Liver (tissue), 9 donors: Measurements from ENCODE around the gene TRAPPC5. TPM values are rescaled to one million over a fixed set of nuclear protein-coding genes. Genes with fewer than 3 reads are reported as not detected.

Experiments used
- DNase-seq: peaks from one replicate; pipeline ENCODE4 v3.0.0-alpha.2; 2017; ENCODE audit warnings: low spot score
- H3K27ac ChIP-seq, 2 donors: one replicate each; pipeline ENCODE4 v1.7.0; 2013; ENCODE audit warnings: inconsistent platforms in 2 of 2, low read length in 2 of 2, control low read depth in 1 of 2, low read depth in 1 of 2, mild to moderate bottlenecking in 1 of 2
- H3K27me3 ChIP-seq, 4 donors: one replicate each; pipeline versions ENCODE4 v1.6.1 to v1.7.0; 2013; ENCODE audit warnings: low read length in 3 of 4, inconsistent platforms in 1 of 4, mild to moderate bottlenecking in 1 of 4, moderate library complexity in 1 of 4; ENCODE audit not compliant: control insufficient read depth in 4 of 4, insufficient read depth in 4 of 4
- H3K36me3 ChIP-seq, 4 donors: one replicate each; pipeline versions ENCODE4 v1.6.1 to v1.7.0; 2013; ENCODE audit warnings: low read length in 3 of 4, mild to moderate bottlenecking in 3 of 4, low read depth in 1 of 4, moderate library complexity in 1 of 4; ENCODE audit not compliant: control insufficient read depth in 4 of 4, insufficient read depth in 3 of 4
- H3K4me1 ChIP-seq, 4 donors: one replicate each; pipeline versions ENCODE4 v1.6.1 to v1.7.0; 2013; ENCODE audit warnings: low read length in 3 of 4, mild to moderate bottlenecking in 3 of 4, moderate library complexity in 1 of 4; ENCODE audit not compliant: control insufficient read depth in 4 of 4, insufficient read depth in 4 of 4
- H3K4me3 ChIP-seq, 3 donors: one replicate each; pipeline versions ENCODE4 v1.6.1 to v1.7.0; 2013; ENCODE audit warnings: low read length in 3 of 3, control low read depth in 1 of 3, low read depth in 1 of 3, mild to moderate bottlenecking in 1 of 3
- H3K9ac ChIP-seq, 2 donors: one replicate each; pipeline ENCODE4 v1.7.0; 2013; ENCODE audit warnings: low read length in 2 of 2, mild to moderate bottlenecking in 2 of 2, moderate library complexity in 2 of 2, control low read depth in 1 of 2, low read depth in 1 of 2
- H3K9me3 ChIP-seq, 4 donors: one replicate each; pipeline versions ENCODE4 v1.6.1 to v1.7.0; 2013; ENCODE audit warnings: low read length in 3 of 4; ENCODE audit not compliant: control insufficient read depth in 4 of 4
- ATF3 ChIP-seq: IDR thresholded peaks from 2 replicates; pipeline ENCODE4 v1.6.1; 2016; ENCODE audit warnings: antibody characterized with exemption
- CTCF ChIP-seq: fragments of 150-350 bp; IDR thresholded peaks from 2 replicates; pipeline ENCODE4 v1.5.1; 2017; ENCODE audit warnings: improper control_type of control experiment, low read depth, low read length; ENCODE audit not compliant: missing input control
- FOXA1 ChIP-seq: IDR thresholded peaks from 2 replicates; pipeline ENCODE4 v1.6.1; 2016; ENCODE audit warnings: antibody characterized with exemption
- FOXA2 ChIP-seq: IDR thresholded peaks from 2 replicates; pipeline ENCODE4 v1.6.1; 2016; ENCODE audit warnings: antibody characterized with exemption
- GABPA ChIP-seq, 2 donors: IDR thresholded peaks in 1 of 2; conservative IDR thresholded peaks in 1 of 2; 2 replicates each; pipeline ENCODE4 v1.6.1; 2016; ENCODE audit warnings: antibody characterized with exemption in 2 of 2, mild to moderate bottlenecking in 1 of 2, moderate library complexity in 1 of 2
- JUND ChIP-seq, 2 donors: IDR thresholded peaks; 2 replicates each; pipeline ENCODE4 v1.6.1; 2016; ENCODE audit warnings: antibody characterized with exemption in 2 of 2
- MAX ChIP-seq: IDR thresholded peaks from 2 replicates; pipeline ENCODE4 v1.6.1; 2016; ENCODE audit warnings: antibody characterized with exemption
- NR2F2 ChIP-seq: IDR thresholded peaks from 2 replicates; pipeline ENCODE4 v1.6.1; 2016; ENCODE audit warnings: antibody characterized with exemption
- REST ChIP-seq: IDR thresholded peaks from 2 replicates; pipeline ENCODE4 v1.6.1; 2016; ENCODE audit warnings: antibody characterized with exemption, mild to moderate bottlenecking
- RXRA ChIP-seq, 2 donors: IDR thresholded peaks; 2 replicates each; pipeline ENCODE4 v1.6.1; 2017 to 2018; ENCODE audit warnings: antibody characterized with exemption in 2 of 2, mild to moderate bottlenecking in 1 of 2
- SP1 ChIP-seq: IDR thresholded peaks from 2 replicates; pipeline ENCODE4 v1.6.1; 2018; ENCODE audit warnings: antibody characterized with exemption, mild to moderate bottlenecking
- TAF1 ChIP-seq: conservative IDR thresholded peaks from 2 replicates; pipeline ENCODE4 v1.6.1; 2016; ENCODE audit warnings: antibody characterized with exemption, mild to moderate bottlenecking
- ZBTB33 ChIP-seq: IDR thresholded peaks from 2 replicates; pipeline ENCODE4 v1.6.1; 2016; ENCODE audit warnings: antibody characterized with exemption
- WGBS: extraction: QIAGEN DNeasy Blood & Tissue Kit; methylation state at CpG from one replicate; pipeline ENCODE4 v1.1.7; 2013; 5-methylcytosine and 5-hydroxymethylcytosine counted together
- polyA plus RNA-seq, 2 donors: library from polyadenylated mRNA; stranded (reverse) in 1 of 2; unstranded in 1 of 2; fragments of 200-250 nt in 1 of 2; fragments of >200 nt in 1 of 2; fragmentation: Nextera tagmentation in 1 of 2; extraction: Ambion mirVana in 1 of 2; gene quantifications; one replicate each; pipeline versions ENCODE4 v1.2.1 to v1.2.3, GENCODE V29; 2013 to 2015
- total RNA-seq, 2 donors: library from RNA; depleted of rRNA; stranded (reverse); fragments of >200 nt; gene quantifications; one replicate each; pipeline ENCODE4 v1.2.3, GENCODE V29; 2014
- donor health status: healthy.
- donor health status: healthy.
- donor health status: healthy.
- donor health status: healthy.
- donor health status: healthy.

Gene TRAPPC5
- total and polyA plus RNA-seq, 4 donors, result 22.5 to 130 (median 55.2) TPM

GRCh38 chr19:7736148-7736547, 55.5 kb downstream of the TRAPPC5 start:
- H3K27me3 ChIP-seq, result peaks cover 0 to 2% (median 0%) of the 10 kb centered on the region in 4 donors
- no peak overlapping the region for H3K9ac ChIP-seq
- 55% methylated on average over 1 of the region's 1 CpG for WGBS
- no peak for DNase-seq
- H3K27ac ChIP-seq, result no peak overlapping the region
- TF ChIP-seq NR2F2 (no peak), RXRA (IDR thresholded peaks at IDR 0.05) (no peak), GABPA (IDR thresholded peaks at IDR 0.05 in 1 of 2, conservative IDR thresholded peaks at IDR 0.05 in 1 of 2) (no peak), SP1 (no peak), TAF1 (no peak), CTCF (no peak), FOXA1 (no peak), REST (no peak), ATF3 (no peak), ZBTB33 (no peak), JUND (IDR thresholded peaks at IDR 0.05) (no peak), MAX (no peak), FOXA2 (no peak)
- no peak overlapping the region for H3K4me3 ChIP-seq
- H3K4me1 ChIP-seq, result no peaks in the 10 kb centered on the region
- no peaks in the 10 kb centered on the region for H3K9me3 ChIP-seq
- H3K36me3 ChIP-seq, result no peaks in the 10 kb centered on the region

GRCh38 chr19:7737215-7737614, 56.6 kb downstream of the TRAPPC5 start:
- H3K4me3 ChIP-seq, result no peak overlapping the region
- H3K9ac ChIP-seq, result no peak overlapping the region
- no peak for DNase-seq
- no peaks in the 10 kb centered on the region for H3K9me3 ChIP-seq
- no peaks in the 10 kb centered on the region for H3K4me1 ChIP-seq
- no peaks in the 10 kb centered on the region for H3K27me3 ChIP-seq
- no peaks in the 10 kb centered on the region for H3K36me3 ChIP-seq
- no peak for TF ChIP-seq SP1
- TF ChIP-seq MAX, result no peak
- no peak for TF ChIP-seq FOXA2
- TF ChIP-seq JUND (IDR thresholded peaks at IDR 0.05), result no peak
- no peak for TF ChIP-seq ATF3
- TF ChIP-seq FOXA1, result no peak
- H3K27ac ChIP-seq, result no peak overlapping the region
- 78% methylated on average over 11 of the region's 11 CpGs for WGBS

Other genes with a start within 250 kb of the TRAPPC5 start
- gene PEX11G, start 191.8 kb upstream of the TRAPPC5 start, total RNA-seq, result 1 to 10 TPM; 1.9 to 7.7 TPM
- gene PEX11G, start 191.8 kb upstream of the TRAPPC5 start, polyA plus RNA-seq, result 10 to 100 TPM in 1 of 2 donors, 1 to 10 TPM in 1; 8.6 to 10.9 TPM
- gene ZNF358, start 164.7 kb upstream of the TRAPPC5 start, total RNA-seq, result 1 to 10 TPM; 5.7 to 9.5 TPM
- 10 to 100 TPM; 15.6 to 18.2 TPM for gene ZNF358, start 164.7 kb upstream of the TRAPPC5 start, polyA plus RNA-seq
- gene MCOLN1, start 158.2 kb upstream of the TRAPPC5 start, total RNA-seq, result 10 to 100 TPM; 10.9 to 13.2 TPM
- gene MCOLN1, start 158.2 kb upstream of the TRAPPC5 start, polyA plus RNA-seq, result 10 to 100 TPM; 14.1 to 17.0 TPM
- gene PNPLA6, start 145.1 kb upstream of the TRAPPC5 start, total RNA-seq, result 10 to 100 TPM; 33.0 to 68.4 TPM
- gene PNPLA6, start 145.1 kb upstream of the TRAPPC5 start, polyA plus RNA-seq, result 10 to 100 TPM; 20.9 to 22.9 TPM
- gene CAMSAP3, start 85.0 kb upstream of the TRAPPC5 start, total RNA-seq, result 10 to 100 TPM in 1 of 2 donors, 1 to 10 TPM in 1; 4.4 to 13.8 TPM
- 10 to 100 TPM in 1 of 2 donors, 1 to 10 TPM in 1; 5.7 to 19.1 TPM for gene CAMSAP3, start 85.0 kb upstream of the TRAPPC5 start, polyA plus RNA-seq
- 10 to 100 TPM; 17.2 to 21.3 TPM for gene XAB2, start 51.3 kb upstream of the TRAPPC5 start, total RNA-seq
- 10 to 100 TPM in 1 of 2 donors, 1 to 10 TPM in 1; 5.1 to 13.3 TPM for gene XAB2, start 51.3 kb upstream of the TRAPPC5 start, polyA plus RNA-seq
- 10 to 100 TPM in 1 of 2 donors, 1 to 10 TPM in 1; 4.8 to 22.0 TPM for gene PET100, start 51.0 kb upstream of the TRAPPC5 start, total RNA-seq
- gene PET100, start 51.0 kb upstream of the TRAPPC5 start, polyA plus RNA-seq, result 100 to 1,000 TPM in 1 of 2 donors, 10 to 100 TPM in 1; 31.5 to 225 TPM
- gene PCP2, start 47.1 kb upstream of the TRAPPC5 start, total RNA-seq, result not detected
- under 1 TPM; 0.08 to 0.25 TPM for gene PCP2, start 47.1 kb upstream of the TRAPPC5 start, polyA plus RNA-seq
- 10 to 100 TPM; 25.9 to 32.7 TPM for gene STXBP2, start 43.7 kb upstream of the TRAPPC5 start, total RNA-seq
- gene STXBP2, start 43.7 kb upstream of the TRAPPC5 start, polyA plus RNA-seq, result 10 to 100 TPM; 26.8 to 27.5 TPM
- gene RETN, start 11.8 kb upstream of the TRAPPC5 start, total RNA-seq, result 10 to 100 TPM in 1 of 2 donors, not detected in 1; 11.5 TPM
- gene RETN, start 11.8 kb upstream of the TRAPPC5 start, polyA plus RNA-seq, result 1 to 10 TPM in 1 of 2 donors, not detected in 1; 1.9 TPM
- under 1 TPM; 0.42 to 0.92 TPM for gene MCEMP1, start 3.7 kb upstream of the TRAPPC5 start, total RNA-seq
- under 1 TPM; 0.29 to 0.54 TPM for gene MCEMP1, start 3.7 kb upstream of the TRAPPC5 start, polyA plus RNA-seq
- under 1 TPM in 1 of 2 donors, not detected in 1; 0.14 TPM for gene FCER2, start 21.3 kb downstream of the TRAPPC5 start, total RNA-seq
- not detected for gene FCER2, start 21.3 kb downstream of the TRAPPC5 start, polyA plus RNA-seq
- 10 to 100 TPM in 1 of 2 donors, 1 to 10 TPM in 1; 7.7 to 43.9 TPM for gene CLEC4G, start 51.3 kb downstream of the TRAPPC5 start, total RNA-seq
- gene CLEC4G, start 51.3 kb downstream of the TRAPPC5 start, polyA plus RNA-seq, result 10 to 100 TPM; 47.4 to 69.0 TPM
- gene CD209, start 66.7 kb downstream of the TRAPPC5 start, total RNA-seq, result 1 to 10 TPM; 1.6 to 1.9 TPM
- gene CD209, start 66.7 kb downstream of the TRAPPC5 start, polyA plus RNA-seq, result 1 to 10 TPM in 1 of 2 donors, under 1 TPM in 1; 0.44 to 3.5 TPM
- gene CLEC4M, start 82.4 kb downstream of the TRAPPC5 start, total RNA-seq, result 10 to 100 TPM; 22.2 to 33.0 TPM
- gene CLEC4M, start 82.4 kb downstream of the TRAPPC5 start, polyA plus RNA-seq, result 10 to 100 TPM; 32.7 to 33.5 TPM
- gene EVI5L, start 149.4 kb downstream of the TRAPPC5 start, total RNA-seq, result 1 to 10 TPM; 4.2 to 4.7 TPM
- gene EVI5L, start 149.4 kb downstream of the TRAPPC5 start, polyA plus RNA-seq, result 1 to 10 TPM; 1.4 to 5.0 TPM
- gene PRR36, start 193.6 kb downstream of the TRAPPC5 start, total RNA-seq, result not detected
- gene PRR36, start 193.6 kb downstream of the TRAPPC5 start, polyA plus RNA-seq, result under 1 TPM; 0.02 to 0.03 TPM
- gene LRRC8E, start 207.7 kb downstream of the TRAPPC5 start, total RNA-seq, result 1 to 10 TPM; 1.8 to 3.3 TPM
- gene LRRC8E, start 207.7 kb downstream of the TRAPPC5 start, polyA plus RNA-seq, result 1 to 10 TPM in 1 of 2 donors, not detected in 1; 2.4 TPM
- 10 to 100 TPM in 1 of 2 donors, 1 to 10 TPM in 1; 9.4 to 11.7 TPM for gene MAP2K7, start 223.0 kb downstream of the TRAPPC5 start, total RNA-seq
- 1 to 10 TPM; 3.0 to 9.7 TPM for gene MAP2K7, start 223.0 kb downstream of the TRAPPC5 start, polyA plus RNA-seq
- 1 to 10 TPM in 1 of 2 donors, not detected in 1; 2.5 TPM for gene TGFBR3L, start 234.0 kb downstream of the TRAPPC5 start, total RNA-seq
- under 1 TPM; 0.32 to 0.36 TPM for gene TGFBR3L, start 234.0 kb downstream of the TRAPPC5 start, polyA plus RNA-seq
- 1 to 10 TPM; 2.8 to 3.5 TPM for gene SNAPC2, start 239.5 kb downstream of the TRAPPC5 start, total RNA-seq
- 1 to 10 TPM; 3.0 to 7.1 TPM for gene SNAPC2, start 239.5 kb downstream of the TRAPPC5 start, polyA plus RNA-seq
- under 1 TPM; 0.08 to 0.14 TPM for gene CTXN1, start 245.3 kb downstream of the TRAPPC5 start, total RNA-seq
- under 1 TPM in 1 of 2 donors, not detected in 1; 0.07 TPM for gene CTXN1, start 245.3 kb downstream of the TRAPPC5 start, polyA plus RNA-seq